ENCODE data around the gene GUCY1B1.

GRCh38 chr4:155784637-155785036 is 25.8 kb downstream of the GUCY1B1 start:
- no peak for TF ChIP-seq CTCF (IDR thresholded peaks at IDR 0.05; ENCODE audit: low read depth, low read length)
- TF ChIP-seq POLR2A (IDR thresholded peaks at IDR 0.05; ENCODE audit: extremely low read depth, insufficient read length), result no peak
- no peak for TF ChIP-seq MAX (IDR thresholded peaks at IDR 0.05; ENCODE audit: low read depth, low read length)
- no peak for TF ChIP-seq MYC (IDR thresholded peaks at IDR 0.05; ENCODE audit: low read depth, low read length)
